ENCODE results near the gene CLEC4M. TPM values are rescaled to one million over a fixed set of nuclear protein-coding genes. Genes with fewer than 3 reads are reported as not detected.
A peak's percentile ranks its signal among the peaks of the same experiment; 100 is the strongest.

CLEC4M gene
- total RNA-seq, 1 experiment from 2014 or later: not detected

DNA sequence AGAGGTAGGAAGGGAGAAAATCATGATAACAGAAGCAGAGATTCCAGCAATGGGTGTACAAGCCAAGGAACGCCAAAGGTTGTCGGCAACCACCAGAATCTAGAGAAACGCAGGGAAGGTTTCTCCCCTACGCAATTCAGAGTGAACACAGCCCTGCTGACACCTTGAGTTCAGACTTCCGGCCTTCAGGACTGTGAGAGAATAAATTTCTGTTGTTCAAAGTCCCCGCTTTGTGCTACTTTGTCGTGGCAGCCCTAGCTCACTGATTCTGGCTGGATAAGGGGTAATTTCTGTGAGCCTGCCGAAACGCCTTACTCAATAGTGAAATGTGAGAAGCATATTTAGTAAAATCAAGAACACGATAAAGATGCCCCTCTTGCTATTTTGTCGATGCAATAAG lies 25.8 kb upstream of the CLEC4M start:
- no peak overlapping the region for H2AFZ ChIP-seq (ENCODE audit: low read length)
- no peak overlapping the region for H3K27ac ChIP-seq (ENCODE audit: low read length)
- H3K9ac ChIP-seq (ENCODE audit: low read length): no peak overlapping the region
- H3K4me1 ChIP-seq (ENCODE audit: low read length): no peaks in the 10 kb centered on the region
- no peak overlapping the region for H3K4me2 ChIP-seq (ENCODE audit: low read depth, low read length, poor library complexity, severe bottlenecking)
- H3K27me3 ChIP-seq (ENCODE audit: low read length): no peaks in the 10 kb centered on the region
- no peaks in the 10 kb centered on the region for H3K36me3 ChIP-seq (ENCODE audit: insufficient read depth, low read length)
- H3K79me2 ChIP-seq (ENCODE audit: low read length): no peaks in the 10 kb centered on the region
- DNase-seq: no peak
- H3K9me2 ChIP-seq (replicated peaks; ENCODE audit: insufficient read depth, low read length): no peaks in the 10 kb centered on the region
- no peaks in the 10 kb centered on the region for H3K9me3 ChIP-seq (ENCODE audit: low read length)
- no peaks in the 10 kb centered on the region for H4K20me1 ChIP-seq (ENCODE audit: insufficient read depth, low read depth, low read length)
- no peak overlapping the region for H3K4me3 ChIP-seq (ENCODE audit: low read length)

DNA sequence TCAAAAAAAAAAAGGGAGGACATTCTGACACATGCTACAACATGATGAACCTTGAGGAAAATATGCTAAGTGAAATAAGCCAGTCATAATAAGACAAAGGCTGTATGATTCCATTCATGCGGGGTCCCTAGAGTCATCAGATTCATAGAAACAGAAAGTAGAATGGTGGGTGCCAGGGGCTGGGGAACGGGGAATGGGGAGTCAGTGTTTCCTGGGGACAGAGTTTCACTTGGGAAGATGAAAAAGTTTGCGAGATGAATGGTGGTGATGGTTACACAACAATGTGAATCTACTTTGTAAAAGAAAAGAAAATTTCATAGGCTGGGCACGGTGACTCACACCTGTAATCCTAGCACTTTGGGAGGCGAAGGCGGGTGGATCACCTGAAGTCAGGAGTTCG lies 25.0 kb upstream of the CLEC4M start:
- Histone ChIP-seq H3K4me2 (ENCODE audit: low read depth, low read length, poor library complexity, severe bottlenecking) (no peak overlapping the region), H2AFZ (ENCODE audit: low read length) (no peak overlapping the region), H4K20me1 (ENCODE audit: insufficient read depth, low read depth, low read length) (no peaks in the 10 kb centered on the region), H3K9me2 (replicated peaks; ENCODE audit: insufficient read depth, low read length) (no peaks in the 10 kb centered on the region), H3K9ac (ENCODE audit: low read length) (no peak overlapping the region), H3K9me3 (ENCODE audit: low read length) (no peaks in the 10 kb centered on the region), H3K79me2 (ENCODE audit: low read length) (no peaks in the 10 kb centered on the region), H3K36me3 (ENCODE audit: insufficient read depth, low read length) (no peaks in the 10 kb centered on the region), H3K4me3 (ENCODE audit: low read length) (no peak overlapping the region), H3K27me3 (ENCODE audit: low read length) (no peaks in the 10 kb centered on the region), H3K27ac (ENCODE audit: low read length) (no peak overlapping the region), H3K4me1 (ENCODE audit: low read length) (peaks cover 7% of the 10 kb centered on the region)
- no peak for DNase-seq

DNA sequence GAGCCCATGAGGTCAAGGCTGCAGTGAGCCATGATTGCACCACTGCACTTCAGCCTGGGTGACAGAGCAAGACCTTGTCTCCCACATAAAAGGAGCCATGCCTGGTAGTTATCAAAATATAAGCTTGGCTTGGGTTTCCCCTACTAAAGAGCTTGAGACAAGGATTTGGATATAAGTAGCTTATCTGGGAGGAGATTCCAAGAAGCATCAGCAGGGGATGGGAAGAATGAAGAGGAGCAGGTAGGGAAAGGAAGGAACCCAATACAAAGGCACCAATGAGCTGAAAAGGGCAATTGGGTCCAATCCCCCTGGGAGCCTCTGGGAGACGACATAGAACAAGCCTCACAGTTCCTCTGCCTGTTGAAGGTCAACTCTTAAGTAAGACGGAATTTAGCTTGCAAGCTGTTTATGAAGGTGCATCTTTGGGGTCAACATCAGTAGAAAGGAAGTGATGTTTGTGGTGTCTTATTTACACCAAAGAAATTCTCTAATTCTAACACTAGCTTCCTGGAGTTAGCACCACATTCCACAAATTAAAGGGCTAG lies 23.8 kb upstream of the CLEC4M start:
- no peaks in the 10 kb centered on the region for H3K9me3 ChIP-seq (ENCODE audit: low read length)
- H3K9ac ChIP-seq (ENCODE audit: low read length): no peak overlapping the region
- H3K36me3 ChIP-seq (ENCODE audit: insufficient read depth, low read length): no peaks in the 10 kb centered on the region
- no peaks in the 10 kb centered on the region for H4K20me1 ChIP-seq (ENCODE audit: insufficient read depth, low read depth, low read length)
- H3K4me1 ChIP-seq (ENCODE audit: low read length): peaks cover 19% of the 10 kb centered on the region
- H3K27me3 ChIP-seq (ENCODE audit: low read length): no peaks in the 10 kb centered on the region
- H2AFZ ChIP-seq (ENCODE audit: low read length): no peak overlapping the region
- no peak overlapping the region for H3K4me3 ChIP-seq (ENCODE audit: low read length)
- no peak for DNase-seq
- no peak overlapping the region for H3K4me2 ChIP-seq (ENCODE audit: low read depth, low read length, poor library complexity, severe bottlenecking)
- no peak overlapping the region for H3K27ac ChIP-seq (ENCODE audit: low read length)
- no peaks in the 10 kb centered on the region for H3K79me2 ChIP-seq (ENCODE audit: low read length)
- H3K9me2 ChIP-seq (replicated peaks; ENCODE audit: insufficient read depth, low read length): no peaks in the 10 kb centered on the region

DNA sequence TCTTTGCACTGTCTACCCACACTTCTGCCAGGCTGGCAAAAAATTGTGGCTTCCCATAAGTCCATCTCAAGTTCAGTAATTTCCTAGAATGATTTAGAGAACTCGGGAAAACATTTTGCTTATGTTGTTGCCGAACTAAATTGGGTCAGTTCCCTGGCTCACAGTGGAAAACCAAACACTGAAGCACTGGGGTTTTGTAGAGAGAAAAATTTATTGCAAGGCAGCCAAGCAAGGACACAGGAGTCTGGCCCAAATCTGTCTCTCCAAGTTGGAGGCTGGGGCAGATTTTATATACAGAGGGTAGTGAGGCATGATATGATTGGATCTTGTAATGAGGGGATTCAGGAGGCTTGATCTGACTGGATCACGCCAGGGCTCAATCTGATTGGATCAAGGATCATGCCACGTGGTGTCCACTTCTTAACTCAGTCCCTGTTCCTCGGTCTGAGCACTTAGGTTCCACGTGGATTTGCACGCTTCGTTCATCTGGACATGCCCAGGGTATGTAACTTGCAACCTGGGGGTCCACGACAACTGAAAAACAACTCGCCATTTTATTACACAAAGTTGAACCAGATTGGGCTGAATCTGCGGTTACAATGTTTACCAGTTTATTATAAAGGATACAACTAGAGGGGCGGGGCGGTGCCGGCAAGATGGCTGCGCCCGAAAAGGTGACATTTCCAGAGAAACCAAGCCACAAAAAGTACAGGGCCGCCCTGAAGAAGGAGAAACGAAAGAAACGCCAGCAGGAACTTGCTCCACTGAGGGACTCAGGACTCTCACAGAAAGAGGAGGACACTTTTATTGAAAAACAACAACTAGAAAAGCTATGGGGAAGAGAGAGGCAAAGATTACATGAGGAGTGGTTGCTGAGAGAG lies 23.0 kb upstream of the CLEC4M start:
- H3K9ac ChIP-seq (ENCODE audit: low read length): no peak overlapping the region
- H3K27ac ChIP-seq (ENCODE audit: low read length): no peak overlapping the region
- peaks cover 19% of the 10 kb centered on the region for H3K4me1 ChIP-seq (ENCODE audit: low read length)
- no peak overlapping the region for H3K4me3 ChIP-seq (ENCODE audit: low read length)
- no peak overlapping the region for H3K4me2 ChIP-seq (ENCODE audit: low read depth, low read length, poor library complexity, severe bottlenecking)
- H3K27me3 ChIP-seq (ENCODE audit: low read length): no peaks in the 10 kb centered on the region
- no peaks in the 10 kb centered on the region for H4K20me1 ChIP-seq (ENCODE audit: insufficient read depth, low read depth, low read length)
- no peaks in the 10 kb centered on the region for H3K9me2 ChIP-seq (replicated peaks; ENCODE audit: insufficient read depth, low read length)
- H3K79me2 ChIP-seq (ENCODE audit: low read length): no peaks in the 10 kb centered on the region
- no peak for DNase-seq
- H3K36me3 ChIP-seq (ENCODE audit: insufficient read depth, low read length): no peaks in the 10 kb centered on the region
- no peaks in the 10 kb centered on the region for H3K9me3 ChIP-seq (ENCODE audit: low read length)
- H2AFZ ChIP-seq (ENCODE audit: low read length): peak overlapping the region; percentile 62

DNA sequence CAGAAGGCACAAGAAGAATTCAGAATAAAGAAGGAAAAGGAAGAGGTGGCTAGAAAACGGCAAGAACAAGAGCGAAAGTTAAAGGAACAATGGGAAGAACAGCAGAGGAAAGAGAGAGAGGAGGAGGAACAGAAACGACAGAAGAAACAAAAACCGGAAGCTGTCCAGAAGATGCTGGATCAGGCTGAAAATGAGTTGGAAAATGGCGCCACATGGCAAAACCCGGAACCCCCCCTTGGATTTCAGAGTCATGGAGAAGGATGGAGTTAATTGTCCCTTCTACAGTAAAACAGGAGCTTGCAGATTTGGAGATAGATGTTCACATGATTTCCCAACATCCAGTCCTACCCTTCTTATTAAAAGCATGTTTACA lies 22.4 kb upstream of the CLEC4M start:
- Histone ChIP-seq H4K20me1 (ENCODE audit: insufficient read depth, low read depth, low read length) (no peaks in the 10 kb centered on the region), H3K4me2 (ENCODE audit: low read depth, low read length, poor library complexity, severe bottlenecking) (no peak overlapping the region), H3K9me3 (ENCODE audit: low read length) (no peaks in the 10 kb centered on the region), H3K27ac (ENCODE audit: low read length) (no peak overlapping the region), H3K9me2 (replicated peaks; ENCODE audit: insufficient read depth, low read length) (no peaks in the 10 kb centered on the region), H3K27me3 (ENCODE audit: low read length) (no peaks in the 10 kb centered on the region), H2AFZ (ENCODE audit: low read length) (peak overlapping the region; percentile 62), H3K4me3 (ENCODE audit: low read length) (no peak overlapping the region), H3K9ac (ENCODE audit: low read length) (no peak overlapping the region), H3K79me2 (ENCODE audit: low read length) (no peaks in the 10 kb centered on the region), H3K36me3 (ENCODE audit: insufficient read depth, low read length) (no peaks in the 10 kb centered on the region), H3K4me1 (ENCODE audit: low read length) (peaks cover 19% of the 10 kb centered on the region)
- no peak for DNase-seq

DNA sequence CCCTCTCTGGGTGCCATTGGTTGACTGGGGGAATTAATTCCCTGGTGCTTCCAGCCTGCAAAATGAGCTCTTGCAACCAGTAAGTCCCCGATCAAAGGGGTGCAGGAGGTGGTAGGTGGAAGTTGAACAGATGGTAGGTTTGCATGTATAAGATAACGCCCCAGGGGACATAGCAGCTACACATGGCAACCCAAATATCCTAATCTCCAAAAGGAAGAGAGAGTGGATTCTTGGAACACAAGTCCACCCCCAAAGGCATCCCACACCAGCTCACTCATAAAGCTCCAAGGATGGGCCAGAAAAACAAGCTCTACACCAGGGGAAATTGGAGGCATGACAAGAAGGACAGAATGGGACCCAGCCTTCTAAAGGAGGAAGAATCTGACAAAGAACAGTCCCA lies 20.5 kb upstream of the CLEC4M start:
- Histone ChIP-seq H3K4me1 (ENCODE audit: low read length) (peaks cover 19% of the 10 kb centered on the region), H3K36me3 (ENCODE audit: insufficient read depth, low read length) (no peaks in the 10 kb centered on the region), H3K27ac (ENCODE audit: low read length) (no peak overlapping the region), H3K79me2 (ENCODE audit: low read length) (no peaks in the 10 kb centered on the region), H3K9me2 (replicated peaks; ENCODE audit: insufficient read depth, low read length) (no peaks in the 10 kb centered on the region), H3K4me3 (ENCODE audit: low read length) (no peak overlapping the region), H3K4me2 (ENCODE audit: low read depth, low read length, poor library complexity, severe bottlenecking) (no peak overlapping the region), H3K9ac (ENCODE audit: low read length) (no peak overlapping the region), H3K9me3 (ENCODE audit: low read length) (no peaks in the 10 kb centered on the region), H3K27me3 (ENCODE audit: low read length) (no peaks in the 10 kb centered on the region), H4K20me1 (ENCODE audit: insufficient read depth, low read depth, low read length) (no peaks in the 10 kb centered on the region), H2AFZ (ENCODE audit: low read length) (no peak overlapping the region)
- DNase-seq: no peak

DNA sequence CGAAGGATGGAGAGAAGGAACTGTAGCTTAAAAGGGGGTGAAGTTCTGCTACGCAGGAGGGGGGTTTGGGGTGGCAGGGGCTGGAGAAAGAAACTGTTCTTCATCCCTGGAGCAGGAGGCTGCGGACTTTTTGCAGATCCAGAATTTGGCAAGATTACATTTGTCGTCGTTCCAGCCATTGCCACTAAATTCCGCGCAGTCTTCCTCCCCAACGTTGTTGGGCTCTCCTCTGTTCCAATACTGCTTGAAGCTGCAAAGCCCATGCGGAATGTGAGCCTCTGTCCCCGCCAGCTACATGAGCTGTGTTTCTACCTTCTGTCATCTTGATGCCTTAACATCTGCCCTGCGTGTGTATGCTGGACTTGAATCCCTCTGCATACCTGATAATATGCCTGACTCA lies 20.1 kb upstream of the CLEC4M start:
- Histone ChIP-seq H3K4me3 (ENCODE audit: low read length) (no peak overlapping the region), H2AFZ (ENCODE audit: low read length) (no peak overlapping the region), H3K4me2 (ENCODE audit: low read depth, low read length, poor library complexity, severe bottlenecking) (no peak overlapping the region), H3K9me3 (ENCODE audit: low read length) (no peaks in the 10 kb centered on the region), H3K9ac (ENCODE audit: low read length) (no peak overlapping the region), H3K27me3 (ENCODE audit: low read length) (no peaks in the 10 kb centered on the region), H3K79me2 (ENCODE audit: low read length) (no peaks in the 10 kb centered on the region), H3K27ac (ENCODE audit: low read length) (no peak overlapping the region), H3K36me3 (ENCODE audit: insufficient read depth, low read length) (no peaks in the 10 kb centered on the region), H3K9me2 (replicated peaks; ENCODE audit: insufficient read depth, low read length) (no peaks in the 10 kb centered on the region), H4K20me1 (ENCODE audit: insufficient read depth, low read depth, low read length) (no peaks in the 10 kb centered on the region), H3K4me1 (ENCODE audit: low read length) (peaks cover 19% of the 10 kb centered on the region)
- DNase-seq: no peak

DNA sequence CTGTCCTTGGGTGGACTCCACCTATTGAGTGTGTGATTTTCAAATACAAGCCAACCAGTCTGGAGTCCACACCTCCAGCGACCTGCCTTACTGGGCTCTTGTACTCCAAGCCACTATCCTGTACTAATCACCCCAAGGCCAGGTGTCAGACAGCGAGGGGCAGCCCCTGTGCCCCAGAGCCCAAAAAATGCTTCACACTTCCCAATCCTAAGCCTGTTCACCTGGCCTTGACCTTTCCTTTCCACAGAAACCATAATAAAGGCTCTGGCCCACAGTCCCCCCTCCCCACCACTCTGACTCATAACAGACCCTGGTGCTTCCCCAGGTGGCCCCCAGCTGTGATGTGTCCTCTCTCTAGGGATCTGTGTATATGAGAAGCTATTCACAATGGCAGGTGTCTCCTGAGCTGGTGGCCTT lies 19.6 kb upstream of the CLEC4M start:
- Histone ChIP-seq H3K79me2 (ENCODE audit: low read length) (no peaks in the 10 kb centered on the region), H2AFZ (ENCODE audit: low read length) (no peak overlapping the region), H3K4me1 (ENCODE audit: low read length) (peaks cover 19% of the 10 kb centered on the region), H3K9me3 (ENCODE audit: low read length) (no peaks in the 10 kb centered on the region), H3K4me2 (ENCODE audit: low read depth, low read length, poor library complexity, severe bottlenecking) (no peak overlapping the region), H3K27me3 (ENCODE audit: low read length) (no peaks in the 10 kb centered on the region), H4K20me1 (ENCODE audit: insufficient read depth, low read depth, low read length) (no peaks in the 10 kb centered on the region), H3K9me2 (replicated peaks; ENCODE audit: insufficient read depth, low read length) (no peaks in the 10 kb centered on the region), H3K9ac (ENCODE audit: low read length) (no peak overlapping the region), H3K36me3 (ENCODE audit: insufficient read depth, low read length) (no peaks in the 10 kb centered on the region), H3K27ac (ENCODE audit: low read length) (no peak overlapping the region), H3K4me3 (ENCODE audit: low read length) (no peak overlapping the region)
- DNase-seq: no peak
